HepG2 (cell line): ENCODE results near the gene TMEM95. TPM values are rescaled to one million over a fixed set of nuclear protein-coding genes. Genes with fewer than 3 reads are reported as not detected.

ENCODE experiments used
- DNMT3B ChIP-seq: conservative IDR thresholded peaks from 2 replicates; pipeline ENCODE4 v1.6.1; 2016; ENCODE audit warnings: missing biosample characterization, control low read depth
- EEA1 ChIP-seq: sonication (generic); formaldehyde crosslinking; IDR thresholded peaks from 2 replicates; pipeline ENCODE4 v1.5.1; 2020; ENCODE audit warnings: mild to moderate bottlenecking, missing genetic modification reagents, borderline replicate concordance
- FOXP1 ChIP-seq, 2 experiments: fragments of 450-650 bp in 1 of 2; IDR thresholded peaks; 2 replicates each; pipeline ENCODE4 v1.6.1; 2017 to 2018; ENCODE audit warnings: antibody characterized with exemption in 1 of 2
- KDM4B ChIP-seq: sonication (generic); formaldehyde crosslinking; IDR thresholded peaks from 2 replicates; pipeline ENCODE4 v1.4.0; 2020; ENCODE audit warnings: missing genetic modification reagents
- MAFG ChIP-seq: sonication (generic); formaldehyde crosslinking; IDR thresholded peaks from 2 replicates; pipeline ENCODE4 v1.5.1; 2020; ENCODE audit warnings: mild to moderate bottlenecking, missing genetic modification reagents
- PHF5A ChIP-seq: IDR thresholded peaks from one replicate; pipeline ENCODE4 v1.6.1; 2018; ENCODE audit warnings: low read depth, missing genetic modification reagents; ENCODE audit not compliant: unreplicated experiment
- PRMT3 ChIP-seq: sonication (generic); formaldehyde crosslinking; IDR thresholded peaks from 2 replicates; pipeline ENCODE4 v1.8.1; 2022; ENCODE audit warnings: low read depth, mild to moderate bottlenecking, moderate library complexity, missing genetic modification reagents, borderline replicate concordance
- TRIM24 ChIP-seq: sonication (generic); formaldehyde crosslinking; IDR thresholded peaks from 2 replicates; pipeline ENCODE4 v1.8.0; 2022; ENCODE audit warnings: mild to moderate bottlenecking, missing genetic modification reagents
- XBP1 ChIP-seq: sonication (generic); formaldehyde crosslinking; IDR thresholded peaks from 2 replicates; pipeline ENCODE4 v1.5.0; 2020; ENCODE audit warnings: missing genetic modification reagents
- ZNF207 ChIP-seq: fragments of 450-650 bp; IDR thresholded peaks from 2 replicates; pipeline ENCODE4 v1.6.1; 2016; ENCODE audit warnings: antibody characterized with exemption, borderline replicate concordance
- ZNF253 ChIP-seq: sonication (generic); formaldehyde crosslinking; IDR thresholded peaks from 2 replicates; pipeline ENCODE4 v1.8.0; 2022; ENCODE audit warnings: mild to moderate bottlenecking, missing genetic modification reagents, borderline replicate concordance
- ZNF263 ChIP-seq: sonication (generic); formaldehyde crosslinking; IDR thresholded peaks from 2 replicates; pipeline ENCODE4 v1.4.0; 2020; ENCODE audit warnings: missing genetic modification reagents
- ZNF451 ChIP-seq: sonication (generic); formaldehyde crosslinking; IDR thresholded peaks from 2 replicates; pipeline ENCODE4 v1.5.0; 2020; ENCODE audit warnings: mild to moderate bottlenecking, missing genetic modification reagents
- ZNF644 ChIP-seq: IDR thresholded peaks from 2 replicates; pipeline ENCODE4 v1.6.1; 2016; ENCODE audit warnings: low read depth
- ZNF878 ChIP-seq: sonication (generic); formaldehyde crosslinking; IDR thresholded peaks from 2 replicates; pipeline ENCODE4 v1.8.1; 2023; ENCODE audit warnings: mild to moderate bottlenecking, missing genetic modification reagents, moderate library complexity
- ZZZ3 ChIP-seq: sonication (generic); formaldehyde crosslinking; IDR thresholded peaks from 2 replicates; pipeline ENCODE4 v1.4.0; 2020; ENCODE audit warnings: missing genetic modification reagents, mild to moderate bottlenecking, borderline replicate concordance
- polyA plus RNA-seq, 8 experiments: library from polyadenylated mRNA; depleted of rRNA in 3 of 8; stranded (reverse) in 7 of 8; unstranded in 1 of 8; fragments of >200 nt; fragmentation: Illumina TruSeq in 4 of 8; extraction: Trizol in 4 of 8; gene quantifications; 2 replicates each; pipeline versions ENCODE4 v1.2.1 to v1.2.3, GENCODE V29; 2011 to 2016; ENCODE audit warnings: low read depth in 4 of 8, missing spikeins in 1 of 8, mixed read lengths in 1 of 8; ENCODE audit not compliant: insufficient read depth in 1 of 8
- total RNA-seq, 5 experiments: library from RNA; depleted of rRNA; stranded (reverse); fragments of >200 nt; fragmentation: Illumina TruSeq; extraction: Trizol; gene quantifications; 2 replicates each; pipeline ENCODE4 v1.2.3, GENCODE V29; 2016; ENCODE audit warnings: low read depth in 1 of 5
- TF ChIP-seq, protein P1 (sequence below), 2 experiments: sonication (generic) in 1 of 2; formaldehyde crosslinking in 1 of 2; IDR thresholded peaks; 2 replicates each; pipeline versions ENCODE4 v1.4.0 to v1.6.1; 2018 to 2020; ENCODE audit warnings: missing genetic modification reagents in 2 of 2, borderline replicate concordance in 1 of 2, low read depth in 1 of 2, mild to moderate bottlenecking in 1 of 2, missing biosample characterization in 1 of 2
- TF ChIP-seq, protein P2 (sequence below): IDR thresholded peaks from 2 replicates; pipeline ENCODE4 v1.6.1; 2016; ENCODE audit warnings: mild to moderate bottlenecking, missing biosample characterization, missing genetic modification reagents
- TF ChIP-seq, protein P3 (sequence below): sonication (generic); formaldehyde crosslinking; IDR thresholded peaks from one replicate; pipeline ENCODE4 v1.5.1; 2020; ENCODE audit warnings: mild to moderate bottlenecking, missing genetic modification reagents; ENCODE audit errors: not compliant biosample characterization

TMEM95 gene
- total and polyA plus RNA-seq, 2 of the 13 experiments (the other 11 are each of a cell fraction or from before 2014, with no cell fraction given) = not detected

DNA sequence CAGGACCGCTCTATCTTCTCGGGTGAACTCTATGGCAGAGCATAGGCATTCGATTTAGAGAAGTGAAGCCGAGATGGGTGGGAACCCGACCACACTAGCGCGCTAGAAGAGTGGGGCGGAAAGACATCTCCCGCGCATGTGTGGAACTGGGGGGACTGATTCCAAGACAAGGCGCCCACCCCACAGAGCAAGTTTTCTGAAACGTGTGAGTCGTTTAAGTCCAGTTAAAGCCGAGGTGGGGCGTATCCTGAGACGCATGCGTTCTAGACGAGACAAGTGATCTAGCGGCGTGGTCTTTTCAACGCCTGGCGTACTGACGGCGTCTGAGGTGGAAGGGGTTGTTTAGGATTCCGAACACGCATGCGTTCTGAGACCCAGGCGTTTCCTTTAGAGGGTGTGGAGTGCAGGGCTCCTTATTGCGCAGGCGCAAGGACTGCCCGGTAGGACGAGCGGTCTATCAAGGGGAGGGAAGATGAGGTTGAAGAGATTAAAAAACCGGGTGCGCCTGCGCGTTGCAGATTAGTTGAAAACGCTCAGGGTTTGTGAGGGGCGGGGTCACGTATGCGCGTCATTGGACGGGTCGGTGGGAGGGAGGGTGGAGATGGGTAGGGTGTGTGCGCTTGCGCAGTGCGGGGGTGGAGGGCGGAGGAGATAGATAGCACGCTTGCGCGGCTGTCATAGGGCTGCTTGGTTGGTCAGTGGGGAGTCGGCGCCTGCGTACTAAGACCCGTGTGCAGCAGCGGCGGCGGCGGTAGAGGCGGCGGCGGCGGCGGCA lies 47.9 kb upstream of the TMEM95 start, which contains the start of gene EIF5A (continued):
- TF ChIP-seq KDM4B = 0 out of 2 replicates have a peak, but pooled peaks have one; percentile 15
- TF ChIP-seq ZNF878 = no peak
- TF ChIP-seq PHF5A (CRISPR knock-in tag) = no peak
- no peak for TF ChIP-seq ZNF253 (CRISPR knock-in tag)
- TF ChIP-seq MAFG = no peak
- no peak for TF ChIP-seq TRIM24 (CRISPR knock-in tag)
- no peak for TF ChIP-seq DNMT3B (CRISPR knock-in tag)
- TF ChIP-seq PRMT3 (CRISPR knock-in tag) = no peak
- no peak for TF ChIP-seq ZNF263
- no peak for TF ChIP-seq ZNF644 (CRISPR knock-in tag)
- TF ChIP-seq ZNF451 (CRISPR knock-in tag) = no peak
- TF ChIP-seq FOXP1 (IDR thresholded peaks at IDR 0.05) = no peak
- no peak for TF ChIP-seq FOXP1 (CRISPR knock-in tag; IDR thresholded peaks at IDR 0.05)
- no peak for TF ChIP-seq ZZZ3 (CRISPR knock-in tag)
- no peak for TF ChIP-seq ZNF207
- TF ChIP-seq, protein P1, sequence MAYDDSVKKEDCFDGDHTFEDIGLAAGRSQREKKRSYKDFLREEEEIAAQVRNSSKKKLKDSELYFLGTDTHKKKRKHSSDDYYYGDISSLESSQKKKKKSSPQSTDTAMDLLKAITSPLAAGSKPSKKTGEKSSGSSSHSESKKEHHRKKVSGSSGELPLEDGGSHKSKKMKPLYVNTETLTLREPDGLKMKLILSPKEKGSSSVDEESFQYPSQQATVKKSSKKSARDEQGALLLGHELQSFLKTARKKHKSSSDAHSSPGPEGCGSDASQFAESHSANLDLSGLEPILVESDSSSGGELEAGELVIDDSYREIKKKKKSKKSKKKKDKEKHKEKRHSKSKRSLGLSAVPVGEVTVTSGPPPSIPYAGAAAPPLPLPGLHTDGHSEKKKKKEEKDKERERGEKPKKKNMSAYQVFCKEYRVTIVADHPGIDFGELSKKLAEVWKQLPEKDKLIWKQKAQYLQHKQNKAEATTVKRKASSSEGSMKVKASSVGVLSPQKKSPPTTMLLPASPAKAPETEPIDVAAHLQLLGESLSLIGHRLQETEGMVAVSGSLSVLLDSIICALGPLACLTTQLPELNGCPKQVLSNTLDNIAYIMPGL (CRISPR knock-in tag; IDR thresholded peaks at IDR 0.05; ENCODE audit: borderline replicate concordance in 1 of 2, low read depth in 1 of 2) = peak; percentile 35 to 68; a peak in 2 of 4 replicates
- no peak for TF ChIP-seq EEA1 (CRISPR knock-in tag)
- no peak for TF ChIP-seq XBP1
- TF ChIP-seq, protein P2, sequence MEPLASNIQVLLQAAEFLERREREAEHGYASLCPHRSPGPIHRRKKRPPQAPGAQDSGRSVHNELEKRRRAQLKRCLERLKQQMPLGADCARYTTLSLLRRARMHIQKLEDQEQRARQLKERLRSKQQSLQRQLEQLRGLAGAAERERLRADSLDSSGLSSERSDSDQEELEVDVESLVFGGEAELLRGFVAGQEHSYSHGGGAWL (CRISPR knock-in tag) = no peak
- TF ChIP-seq, protein P3, sequence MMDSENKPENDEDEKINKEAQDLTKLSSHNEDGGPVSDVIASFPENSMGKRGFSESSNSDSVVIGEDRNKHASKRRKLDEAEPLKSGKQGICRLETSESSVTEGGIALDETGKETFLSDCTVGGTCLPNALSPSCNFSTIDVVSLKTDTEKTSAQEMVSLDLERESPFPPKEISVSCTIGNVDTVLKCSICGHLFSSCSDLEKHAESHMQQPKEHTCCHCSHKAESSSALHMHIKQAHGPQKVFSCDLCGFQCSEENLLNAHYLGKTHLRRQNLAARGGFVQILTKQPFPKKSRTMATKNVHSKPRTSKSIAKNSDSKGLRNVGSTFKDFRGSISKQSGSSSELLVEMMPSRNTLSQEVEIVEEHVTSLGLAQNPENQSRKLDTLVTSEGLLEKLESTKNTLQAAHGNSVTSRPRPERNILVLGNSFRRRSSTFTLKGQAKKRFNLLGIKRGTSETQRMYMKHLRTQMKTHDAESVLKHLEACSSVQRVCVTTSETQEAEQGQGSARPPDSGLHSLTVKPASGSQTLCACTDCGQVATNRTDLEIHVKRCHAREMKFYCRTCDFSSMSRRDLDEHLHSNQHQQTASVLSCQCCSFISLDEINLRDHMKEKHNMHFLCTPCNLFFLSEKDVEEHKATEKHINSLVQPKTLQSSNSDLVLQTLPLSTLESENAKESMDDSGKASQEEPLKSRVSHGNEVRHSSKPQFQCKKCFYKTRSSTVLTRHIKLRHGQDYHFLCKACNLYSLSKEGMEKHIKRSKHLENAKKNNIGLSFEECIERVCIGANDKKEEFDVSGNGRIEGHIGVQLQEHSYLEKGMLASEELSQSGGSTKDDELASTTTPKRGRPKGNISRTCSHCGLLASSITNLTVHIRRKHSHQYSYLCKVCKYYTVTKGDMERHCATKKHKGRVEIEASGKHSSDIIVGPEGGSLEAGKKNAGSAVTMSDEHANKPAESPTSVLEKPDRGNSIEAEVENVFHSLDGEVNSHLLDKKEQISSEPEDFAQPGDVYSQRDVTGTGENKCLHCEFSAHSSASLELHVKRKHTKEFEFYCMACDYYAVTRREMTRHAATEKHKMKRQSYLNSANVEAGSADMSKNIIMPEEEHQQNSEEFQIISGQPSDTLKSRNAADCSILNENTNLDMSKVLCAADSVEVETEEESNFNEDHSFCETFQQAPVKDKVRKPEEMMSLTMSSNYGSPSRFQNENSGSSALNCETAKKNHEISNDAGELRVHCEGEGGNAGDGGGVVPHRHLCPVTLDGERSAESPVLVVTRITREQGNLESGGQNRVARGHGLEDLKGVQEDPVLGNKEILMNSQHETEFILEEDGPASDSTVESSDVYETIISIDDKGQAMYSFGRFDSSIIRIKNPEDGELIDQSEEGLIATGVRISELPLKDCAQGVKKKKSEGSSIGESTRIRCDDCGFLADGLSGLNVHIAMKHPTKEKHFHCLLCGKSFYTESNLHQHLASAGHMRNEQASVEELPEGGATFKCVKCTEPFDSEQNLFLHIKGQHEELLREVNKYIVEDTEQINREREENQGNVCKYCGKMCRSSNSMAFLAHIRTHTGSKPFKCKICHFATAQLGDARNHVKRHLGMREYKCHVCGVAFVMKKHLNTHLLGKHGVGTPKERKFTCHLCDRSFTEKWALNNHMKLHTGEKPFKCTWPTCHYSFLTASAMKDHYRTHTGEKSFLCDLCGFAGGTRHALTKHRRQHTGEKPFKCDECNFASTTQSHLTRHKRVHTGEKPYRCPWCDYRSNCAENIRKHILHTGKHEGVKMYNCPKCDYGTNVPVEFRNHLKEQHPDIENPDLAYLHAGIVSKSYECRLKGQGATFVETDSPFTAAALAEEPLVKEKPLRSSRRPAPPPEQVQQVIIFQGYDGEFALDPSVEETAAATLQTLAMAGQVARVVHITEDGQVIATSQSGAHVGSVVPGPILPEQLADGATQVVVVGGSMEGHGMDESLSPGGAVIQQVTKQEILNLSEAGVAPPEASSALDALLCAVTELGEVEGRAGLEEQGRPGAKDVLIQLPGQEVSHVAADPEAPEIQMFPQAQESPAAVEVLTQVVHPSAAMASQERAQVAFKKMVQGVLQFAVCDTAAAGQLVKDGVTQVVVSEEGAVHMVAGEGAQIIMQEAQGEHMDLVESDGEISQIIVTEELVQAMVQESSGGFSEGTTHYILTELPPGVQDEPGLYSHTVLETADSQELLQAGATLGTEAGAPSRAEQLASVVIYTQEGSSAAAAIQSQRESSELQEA (CRISPR knock-in tag) = peak; percentile 73
